PC-9 (cell line): ENCODE measurements around the gene PIK3IP1. TPM values are rescaled to one million over a fixed set of nuclear protein-coding genes. Genes with fewer than 3 reads are reported as not detected.

Experiments used
- BruUV-seq: library from RNA; stranded (reverse); fragments of 400-500 nt; replicated peaks from 2 replicates; lab custom pipeline; 2021; lab: Mats Ljungman, UMichigan
- CTCF ChIA-PET: fragments of 300-600 bp; sonication (Branson Sonifier 250); formaldehyde crosslinking; loops from one replicate; lab custom pipeline; 2022; ENCODE audit warnings: antibody characterized with exemption; lab: Charles Lee
- POLR2A ChIA-PET: fragments of 300-600 bp; sonication (Branson Sonifier 250); formaldehyde crosslinking; loops from one replicate; lab custom pipeline; 2022; ENCODE audit warnings: antibody characterized with exemption; ENCODE audit not compliant: unreplicated experiment; lab: Charles Lee
- DNase-seq, 2 experiments: peaks; one replicate each; pipeline versions ENCODE4 v3.0.0 to v3.0.0-alpha.2; 2015 to 2022; ENCODE audit warnings: mixed read lengths in 1 of 2
- H2AFZ ChIP-seq: fragments of 200-600 bp; sonication (generic); 2 replicates; pipeline ENCODE4 v1.8.1; 2017; ENCODE audit warnings: antibody characterized with exemption
- H3F3A ChIP-seq: fragments of 200-600 bp; sonication (generic); 2 replicates; pipeline ENCODE4 v1.8.1; 2017; ENCODE audit warnings: antibody characterized with exemption, mild to moderate bottlenecking, low read depth; ENCODE audit not compliant: insufficient read depth
- H3K27ac ChIP-seq: fragments of 200-600 bp; sonication (generic); 2 replicates; pipeline ENCODE4 v1.6.1; 2016; ENCODE audit warnings: mixed run types
- H3K27me3 ChIP-seq: fragments of 200-600 bp; sonication (generic); 2 replicates; pipeline ENCODE4 v1.6.1; 2016; ENCODE audit warnings: low read depth, mixed run types; ENCODE audit not compliant: insufficient read depth
- H3K36me3 ChIP-seq: fragments of 200-600 bp; sonication (generic); 2 replicates; pipeline ENCODE4 v1.6.1; 2016; ENCODE audit warnings: low read depth, mixed run types
- H3K4me1 ChIP-seq: fragments of 200-600 bp; sonication (generic); replicated peaks from 2 replicates; pipeline ENCODE4 v1.6.1; 2016; ENCODE audit warnings: mixed run types; ENCODE audit not compliant: insufficient read depth
- H3K4me2 ChIP-seq: fragments of 200-600 bp; sonication (generic); 2 replicates; pipeline ENCODE4 v1.6.1; 2017; ENCODE audit warnings: mixed run types
- H3K4me3 ChIP-seq: fragments of 200-600 bp; sonication (generic); 2 replicates; pipeline ENCODE4 v1.6.1; 2016; ENCODE audit warnings: mixed run types
- H3K79me2 ChIP-seq: fragments of 200-600 bp; sonication (generic); 2 replicates; pipeline ENCODE4 v1.6.1; 2017; ENCODE audit warnings: low read depth, mixed run types
- H3K9me2 ChIP-seq: fragments of 200-600 bp; sonication (generic); 2 replicates; pipeline ENCODE4 v1.8.1; 2017; ENCODE audit warnings: mild to moderate bottlenecking; ENCODE audit not compliant: insufficient read depth
- H3K9me3 ChIP-seq: fragments of 200-600 bp; sonication (generic); 2 replicates; pipeline ENCODE4 v1.8.1; 2016; ENCODE audit warnings: low read depth; ENCODE audit not compliant: insufficient read depth
- H4K20me1 ChIP-seq: fragments of 200-600 bp; sonication (generic); 2 replicates; pipeline ENCODE4 v1.8.1; 2017; ENCODE audit not compliant: insufficient read depth
- EZH2 ChIP-seq: fragments of 200-600 bp; sonication (generic); IDR thresholded peaks from 2 replicates; pipeline ENCODE4 v1.8.0; 2017; ENCODE audit warnings: antibody characterized with exemption, low read depth
- intact Hi-C: fragments of 100-400 bp; cut with micrococcal nuclease; formaldehyde crosslinking; loops from one replicate; pipeline ENCODE4 v1.10.0; 2022; ENCODE audit not compliant: unreplicated experiment
- total RNA-seq: library from RNA; stranded (reverse); gene quantifications from 2 replicates; pipeline ENCODE4 v1.2.3, GENCODE V29; 2021
- TF ChIP-seq, protein P1 (sequence below): fragments of 200-600 bp; sonication (generic); conservative IDR thresholded peaks from 2 replicates; pipeline ENCODE4 v1.6.1; 2017; ENCODE audit warnings: mixed run types, antibody characterized with exemption, mild to moderate bottlenecking, moderate library complexity

PIK3IP1 gene
- total RNA-seq, 1 experiment from 2014 or later, result 15.7 TPM

- CTCF ChIA-PET, result interaction anchor here (1.3 kb wide), 1 partner anchor 22 kb away, joined by 3 read pairs; no protein-coding TSS in a partner anchor
- intact Hi-C loops, result no loop called here
- H3K9me2 ChIP-seq, result no peaks in the 10 kb centered on the region
- no peaks in the 10 kb centered on the region for H3K9me3 ChIP-seq
- no peak overlapping the region for H2AFZ ChIP-seq
- TF ChIP-seq EZH2, result no peak
- TF ChIP-seq, protein P1, sequence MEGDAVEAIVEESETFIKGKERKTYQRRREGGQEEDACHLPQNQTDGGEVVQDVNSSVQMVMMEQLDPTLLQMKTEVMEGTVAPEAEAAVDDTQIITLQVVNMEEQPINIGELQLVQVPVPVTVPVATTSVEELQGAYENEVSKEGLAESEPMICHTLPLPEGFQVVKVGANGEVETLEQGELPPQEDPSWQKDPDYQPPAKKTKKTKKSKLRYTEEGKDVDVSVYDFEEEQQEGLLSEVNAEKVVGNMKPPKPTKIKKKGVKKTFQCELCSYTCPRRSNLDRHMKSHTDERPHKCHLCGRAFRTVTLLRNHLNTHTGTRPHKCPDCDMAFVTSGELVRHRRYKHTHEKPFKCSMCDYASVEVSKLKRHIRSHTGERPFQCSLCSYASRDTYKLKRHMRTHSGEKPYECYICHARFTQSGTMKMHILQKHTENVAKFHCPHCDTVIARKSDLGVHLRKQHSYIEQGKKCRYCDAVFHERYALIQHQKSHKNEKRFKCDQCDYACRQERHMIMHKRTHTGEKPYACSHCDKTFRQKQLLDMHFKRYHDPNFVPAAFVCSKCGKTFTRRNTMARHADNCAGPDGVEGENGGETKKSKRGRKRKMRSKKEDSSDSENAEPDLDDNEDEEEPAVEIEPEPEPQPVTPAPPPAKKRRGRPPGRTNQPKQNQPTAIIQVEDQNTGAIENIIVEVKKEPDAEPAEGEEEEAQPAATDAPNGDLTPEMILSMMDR, result no peak
- H3K27me3 ChIP-seq, result no peaks in the 10 kb centered on the region
- H3K27ac ChIP-seq, result no peak overlapping the region
- H3F3A ChIP-seq, result 0 out of 2 replicates have a peak, but pooled peaks cover 2% of the 10 kb centered on the region
- no peaks in the 10 kb centered on the region for H4K20me1 ChIP-seq
- H3K36me3 ChIP-seq, result no peaks in the 10 kb centered on the region
- H3K79me2 ChIP-seq, result no peaks in the 10 kb centered on the region
- no peak overlapping the region for H3K4me2 ChIP-seq
- peak in 1 of 2 experiments; percentile 21 for DNase-seq
- POLR2A ChIA-PET, result no interaction called here
- H3K4me1 ChIP-seq, result peaks cover 9% of the 10 kb centered on the region; the same call in 1 of the 2 replicates
- BruUV-seq, result no TSS peak
- no peak overlapping the region for H3K4me3 ChIP-seq
Observed at GRCh38 chr22:31250740-31251600, 41.3 kb downstream of the PIK3IP1 start.

- TF ChIP-seq EZH2, result no peak
- TF ChIP-seq, protein P1, result no peak
- Histone ChIP-seq H3K9me3 (no peaks in the 10 kb centered on the region), H2AFZ (no peak overlapping the region), H3K79me2 (no peaks in the 10 kb centered on the region), H3K4me3 (peak overlapping the region; percentile 47; the same call in 1 of the 2 replicates), H3K9me2 (no peaks in the 10 kb centered on the region), H3K27me3 (no peaks in the 10 kb centered on the region), H3K4me1 (peaks cover 18% of the 10 kb centered on the region), H4K20me1 (no peaks in the 10 kb centered on the region), H3K36me3 (no peaks in the 10 kb centered on the region), H3F3A (peaks cover 5% of the 10 kb centered on the region), H3K4me2 (peak overlapping the region; percentile 72), H3K27ac (no peak overlapping the region)
- BruUV-seq, result no TSS peak
- intact Hi-C loops, result no loop called here
- DNase-seq, result peak; percentile 32 to 40
- ChIA-PET POLR2A (interaction anchor here (0.6 kb wide), 3 partner anchors 21 to 696 kb away, joined by 4 to 6 read pairs (median 4); no protein-coding TSS in a partner anchor), CTCF (interaction anchor here (0.8 to 1.1 kb wide), 3 partner anchors 22 to 37 kb away, joined by 3 to 5 read pairs (median 4); partner anchors contain the start of gene LIMK2)
Observed at GRCh38 chr22:31248965-31249958, 43.0 kb downstream of the PIK3IP1 start.
